Astrocyte (in vitro differentiated cells and primary cell): ENCODE data around the gene OR4L1.

Experiments used
- CTCF ChIP-seq: IDR thresholded peaks from 2 replicates; pipeline ENCODE4 v1.5.1; 2011; ENCODE audit warnings: low read depth, mild to moderate bottlenecking, inconsistent platforms, low read length, moderate library complexity; ENCODE audit not compliant: insufficient read depth
- EZH2 ChIP-seq: IDR thresholded peaks from 2 replicates; pipeline ENCODE4 v1.6.1; 2012; ENCODE audit warnings: mild to moderate bottlenecking, low read length, inconsistent platforms; ENCODE audit not compliant: insufficient read depth

DNA sequence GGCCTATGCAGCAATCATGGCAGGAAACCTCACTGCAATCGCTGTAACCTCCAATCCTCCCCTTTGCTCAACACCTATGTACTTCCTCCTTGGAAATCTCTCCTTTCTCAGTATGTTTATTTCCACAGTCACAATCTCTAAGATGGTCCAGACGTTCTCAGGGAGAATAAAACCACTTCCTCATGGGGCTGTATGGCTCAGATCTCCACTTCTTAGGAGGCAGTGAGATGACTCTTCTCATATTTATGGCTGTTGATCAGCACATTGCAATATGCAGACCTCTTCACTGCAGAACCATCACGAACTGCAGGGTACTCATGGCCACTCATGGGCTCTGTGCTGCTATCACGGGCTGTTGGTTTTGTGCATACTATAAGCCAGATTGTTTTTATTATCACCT, 33.6 kb downstream of the OR4L1 start:
- TF ChIP-seq CTCF (no peak), EZH2 (no peak)
